ENCODE results near the gene ZNF213.

ZNF213 gene

DNA sequence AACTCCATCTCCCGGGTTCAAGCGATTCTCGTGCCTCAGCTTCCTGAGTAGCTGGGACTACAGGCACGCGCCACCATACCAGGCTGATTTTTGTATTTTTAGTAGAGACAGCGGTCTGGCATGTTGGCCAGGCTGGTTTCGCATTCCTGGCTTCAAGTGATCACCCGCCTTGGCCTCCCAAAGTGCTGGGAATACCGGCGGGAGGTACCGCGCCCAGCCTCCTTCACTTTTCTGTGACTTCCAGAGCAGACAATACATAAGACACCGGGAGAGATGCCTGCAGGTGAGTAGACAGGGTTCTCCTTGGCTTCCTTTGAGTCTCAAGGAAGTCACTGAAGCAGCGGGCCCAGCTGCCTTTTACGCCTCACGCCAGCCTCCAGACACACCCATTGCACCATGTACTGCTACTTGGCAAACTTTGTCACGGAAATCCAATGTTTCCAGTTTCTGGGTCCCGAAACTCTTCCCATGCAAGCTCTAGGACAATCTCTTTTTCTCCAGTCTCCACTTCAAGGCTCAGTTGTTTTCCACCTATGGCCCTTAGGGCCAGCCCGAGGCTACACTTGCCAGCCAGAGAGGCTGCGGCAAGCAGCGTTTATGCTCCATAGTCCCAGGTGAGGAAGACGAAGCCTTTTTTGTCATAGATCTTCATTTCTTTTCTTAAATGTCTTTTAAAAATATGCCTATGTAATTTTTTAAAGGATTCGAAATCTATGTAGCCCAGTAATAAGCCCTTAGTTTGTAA, 52.3 kb downstream of the ZNF213 start:
- in situ Hi-C loops (cut with MboI; ENCODE audit: low pct_unique_long_range_greater_than_20kb, low sequenced_read_pairs, unreplicated experiment), result no loop called here
- TF ChIP-seq, protein P1, sequence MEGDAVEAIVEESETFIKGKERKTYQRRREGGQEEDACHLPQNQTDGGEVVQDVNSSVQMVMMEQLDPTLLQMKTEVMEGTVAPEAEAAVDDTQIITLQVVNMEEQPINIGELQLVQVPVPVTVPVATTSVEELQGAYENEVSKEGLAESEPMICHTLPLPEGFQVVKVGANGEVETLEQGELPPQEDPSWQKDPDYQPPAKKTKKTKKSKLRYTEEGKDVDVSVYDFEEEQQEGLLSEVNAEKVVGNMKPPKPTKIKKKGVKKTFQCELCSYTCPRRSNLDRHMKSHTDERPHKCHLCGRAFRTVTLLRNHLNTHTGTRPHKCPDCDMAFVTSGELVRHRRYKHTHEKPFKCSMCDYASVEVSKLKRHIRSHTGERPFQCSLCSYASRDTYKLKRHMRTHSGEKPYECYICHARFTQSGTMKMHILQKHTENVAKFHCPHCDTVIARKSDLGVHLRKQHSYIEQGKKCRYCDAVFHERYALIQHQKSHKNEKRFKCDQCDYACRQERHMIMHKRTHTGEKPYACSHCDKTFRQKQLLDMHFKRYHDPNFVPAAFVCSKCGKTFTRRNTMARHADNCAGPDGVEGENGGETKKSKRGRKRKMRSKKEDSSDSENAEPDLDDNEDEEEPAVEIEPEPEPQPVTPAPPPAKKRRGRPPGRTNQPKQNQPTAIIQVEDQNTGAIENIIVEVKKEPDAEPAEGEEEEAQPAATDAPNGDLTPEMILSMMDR (IDR thresholded peaks at IDR 0.05; ENCODE audit: extremely low read depth, insufficient read depth, missing control alignments), result no peak
- DNase-seq (ENCODE audit: low spot score), result no peak

DNA sequence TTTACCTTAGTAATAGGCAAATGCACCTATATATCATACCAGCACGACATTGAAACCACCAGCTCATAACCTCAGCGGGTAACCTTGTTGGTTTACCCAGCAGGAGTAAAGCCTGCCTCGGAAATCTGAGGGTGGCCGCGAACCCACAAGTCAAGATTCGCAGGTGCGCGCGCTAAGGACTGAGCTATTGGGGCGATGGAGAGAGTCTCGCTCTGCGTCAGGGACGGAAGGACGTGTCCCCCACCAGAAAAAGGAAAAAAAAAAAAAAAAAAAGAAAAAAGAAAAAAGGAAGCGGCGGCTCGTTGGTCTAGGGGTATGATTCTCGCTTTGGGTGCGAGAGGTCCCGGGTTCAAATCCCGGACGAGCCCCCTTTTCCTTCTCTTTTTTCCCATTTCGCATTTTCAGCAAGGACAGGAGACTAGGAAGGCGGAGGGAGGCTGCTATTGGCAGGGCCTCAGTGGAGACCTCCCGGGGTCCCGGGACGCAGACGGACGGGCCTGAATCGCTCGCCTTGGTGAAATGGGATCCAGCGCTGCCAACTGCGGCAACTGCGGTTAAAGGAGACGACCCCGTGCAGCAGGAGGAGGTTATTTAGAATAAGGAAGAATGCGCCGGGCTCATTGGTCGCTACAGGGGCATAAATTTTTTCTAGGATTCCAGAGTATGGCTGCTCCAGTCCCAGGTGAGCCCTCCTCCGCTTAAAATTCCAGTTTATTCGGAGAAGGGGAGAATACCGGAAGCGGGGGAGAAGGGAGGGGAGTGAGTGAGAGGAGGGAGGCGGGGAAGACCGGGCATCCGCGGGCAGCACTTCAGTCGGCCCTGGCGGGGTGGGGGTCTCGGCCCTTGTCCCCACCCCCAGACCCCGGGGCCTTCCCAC, 53.2 kb downstream of the ZNF213 start, which contains the start of gene OR1F1:
Gene OR1F1, plus strand, starts transcription at position 407 of the 877 bp plus-strand sequence.
- in situ Hi-C loops (cut with MboI; ENCODE audit: low pct_unique_long_range_greater_than_20kb, low sequenced_read_pairs, unreplicated experiment), result no loop called here
- DNase-seq (ENCODE audit: low spot score), result peak; percentile 72
- TF ChIP-seq, protein P1 (IDR thresholded peaks at IDR 0.05; ENCODE audit: extremely low read depth, insufficient read depth, missing control alignments), result no peak

DNA sequence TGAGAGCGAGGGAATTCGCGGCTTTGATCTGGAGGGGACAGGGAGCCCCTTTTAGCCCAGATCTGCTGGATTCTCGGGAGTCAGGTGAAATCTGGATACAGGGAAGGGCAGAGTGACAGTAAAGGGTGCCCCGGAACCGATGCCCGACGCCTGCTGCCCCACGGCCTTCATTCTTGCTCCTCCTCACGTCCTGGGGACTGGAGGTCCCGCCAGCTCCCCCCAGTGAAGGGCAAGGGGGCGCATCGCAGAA, 53.8 kb downstream of the ZNF213 start:
- DNase-seq (ENCODE audit: low spot score), result no peak
- TF ChIP-seq, protein P1 (IDR thresholded peaks at IDR 0.05; ENCODE audit: extremely low read depth, insufficient read depth, missing control alignments), result no peak
- in situ Hi-C loops (cut with MboI; ENCODE audit: low pct_unique_long_range_greater_than_20kb, low sequenced_read_pairs, unreplicated experiment), result no loop called here

DNA sequence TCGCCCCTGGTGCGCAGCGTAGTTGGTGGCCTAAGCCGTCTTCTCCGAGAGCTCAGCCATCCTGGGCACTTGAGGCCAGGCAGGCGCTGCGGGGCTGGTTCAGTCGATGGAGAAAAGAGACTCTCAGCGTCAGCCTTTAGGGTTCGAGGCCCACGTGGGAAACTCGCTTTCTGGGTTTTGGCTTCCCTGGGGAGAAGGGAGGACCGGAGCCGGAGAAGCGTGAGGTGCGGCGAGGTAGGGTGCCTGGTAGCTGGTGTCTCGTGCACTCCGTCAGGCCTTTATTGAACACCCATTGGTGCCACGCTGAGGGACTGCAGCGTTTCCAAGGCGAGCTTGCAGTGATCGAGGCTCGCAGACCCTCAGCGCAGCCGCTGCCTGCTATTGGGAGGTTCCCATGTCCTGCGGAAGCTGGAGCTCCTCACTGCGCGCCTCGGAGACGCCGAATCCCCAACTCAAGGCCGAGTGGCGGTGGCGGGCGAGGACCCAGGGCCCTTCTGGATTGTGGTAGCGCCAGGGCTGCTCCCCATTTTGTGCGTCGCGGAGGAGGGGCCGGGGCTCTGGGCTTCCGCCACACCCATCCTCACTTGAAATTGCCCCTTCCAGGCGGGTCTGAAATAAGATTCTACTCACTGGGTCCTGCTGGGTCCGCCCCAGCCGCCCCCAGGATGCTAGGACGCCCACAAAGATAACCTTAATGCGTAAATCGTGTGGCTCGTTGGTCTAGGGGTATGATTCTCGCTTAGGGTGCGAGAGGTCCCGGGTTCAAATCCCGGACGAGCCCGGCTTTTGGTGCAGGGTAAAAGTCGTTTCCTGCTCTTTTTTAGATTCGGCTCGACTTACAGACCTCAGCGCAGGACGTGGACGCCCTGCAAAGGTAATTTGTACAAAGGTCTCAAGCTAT, 54.3 kb downstream of the ZNF213 start:
- in situ Hi-C loops (cut with MboI; ENCODE audit: low pct_unique_long_range_greater_than_20kb, low sequenced_read_pairs, unreplicated experiment), result no loop called here
- TF ChIP-seq, protein P1 (IDR thresholded peaks at IDR 0.05; ENCODE audit: extremely low read depth, insufficient read depth, missing control alignments), result no peak
- peak; percentile 69 for DNase-seq (ENCODE audit: low spot score)

DNA sequence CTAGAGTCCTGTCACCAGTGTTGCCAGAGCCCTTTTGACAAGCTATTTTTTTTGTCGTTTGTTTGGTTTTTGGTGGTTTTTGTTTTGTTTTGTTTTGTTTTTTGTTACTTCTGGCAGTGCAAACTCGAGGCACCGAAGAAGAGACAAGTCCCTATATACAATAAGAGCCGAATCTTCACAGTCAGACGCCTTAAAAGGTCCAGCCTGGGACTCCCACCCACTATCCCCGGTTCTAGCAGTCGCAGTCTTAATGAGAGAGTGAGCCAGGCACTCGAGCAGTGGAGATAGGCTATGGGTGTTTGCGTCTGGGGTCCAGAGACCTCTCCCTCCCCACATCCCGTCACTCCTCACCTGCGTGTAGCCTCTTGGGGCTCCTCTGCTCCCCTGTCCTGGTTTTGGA, 55.0 kb downstream of the ZNF213 start:
- TF ChIP-seq, protein P1 (IDR thresholded peaks at IDR 0.05; ENCODE audit: extremely low read depth, insufficient read depth, missing control alignments), result no peak
- in situ Hi-C loops (cut with MboI; ENCODE audit: low pct_unique_long_range_greater_than_20kb, low sequenced_read_pairs, unreplicated experiment), result no loop called here
- no peak for DNase-seq (ENCODE audit: low spot score)

DNA sequence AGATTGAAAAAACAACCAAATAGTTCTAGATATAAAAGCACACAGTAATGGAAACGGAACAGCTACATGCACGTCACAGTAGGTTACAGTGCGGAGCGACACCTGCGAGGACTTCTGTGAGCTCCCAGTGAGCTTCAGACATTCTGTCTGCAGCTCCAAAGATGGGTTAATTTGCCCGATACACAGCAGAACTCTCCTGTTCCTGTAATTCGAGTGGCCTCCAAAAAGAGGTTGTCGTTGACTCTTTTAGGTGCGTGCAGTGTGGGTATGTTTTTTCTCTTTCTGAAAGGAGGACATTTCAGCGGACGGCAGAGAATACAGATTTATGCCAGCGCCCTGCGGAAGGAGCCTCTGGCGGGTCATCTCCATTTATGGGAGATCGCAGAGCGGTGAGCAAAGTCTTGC, 56.1 kb downstream of the ZNF213 start:
- in situ Hi-C loops (cut with MboI; ENCODE audit: low pct_unique_long_range_greater_than_20kb, low sequenced_read_pairs, unreplicated experiment), result no loop called here
- TF ChIP-seq, protein P1 (IDR thresholded peaks at IDR 0.05; ENCODE audit: extremely low read depth, insufficient read depth, missing control alignments), result no peak
- peak; percentile 57 for DNase-seq (ENCODE audit: low spot score)
